GM21367 (cell line): ENCODE results near the gene GZMB.
"Not testable (repeated sequence)": the region's sequence is repeated elsewhere in the genome, so short reads cannot be mapped to it uniquely, and the experiment has no call there.

ENCODE experiments used
- ATAC-seq: cut with Tn5 transposase; IDR thresholded peaks from one replicate; pipeline ENCODE4 v1.9.1; 2021; ENCODE audit not compliant: unreplicated experiment

GZMB gene

GRCh38 chr14:24631749-24632335 is 2.1 kb downstream of the GZMB start:
- ATAC-seq, result no peak

- no peak for ATAC-seq
Observed at GRCh38 chr14:24630872-24631477, 3.0 kb downstream of the GZMB start.

GRCh38 chr14:24630087-24630871 is 3.7 kb downstream of the GZMB start:
- ATAC-seq, result no peak

GRCh38 chr14:24629521-24629920 is 4.5 kb downstream of the GZMB start:
- ATAC-seq, result no peak

GRCh38 chr14:24613747-24614146 is 20.2 kb downstream of the GZMB start:
- no peak for ATAC-seq

GRCh38 chr14:24613241-24613640 is 20.7 kb downstream of the GZMB start:
- ATAC-seq, result no peak

- no peak for ATAC-seq
Observed at GRCh38 chr14:24612196-24612595, 21.8 kb downstream of the GZMB start.

- ATAC-seq, result peak; percentile 43
Observed at GRCh38 chr14:24609655-24610344, 24.2 kb downstream of the GZMB start, which contains the start of gene GZMH. Gene GZMH (minus strand): TSS chr14:24609685. CDS start chr14:24609613, 72 bp downstream.

- no peak for ATAC-seq
Observed at GRCh38 chr14:24607635-24608514, 26.1 kb downstream of the GZMB start.

GRCh38 chr14:24607081-24607480 is 26.9 kb downstream of the GZMB start:
- ATAC-seq, result no peak

- no peak for ATAC-seq
Observed at GRCh38 chr14:24606297-24606696, 27.7 kb downstream of the GZMB start.

GRCh38 chr14:24605435-24606190 is 28.4 kb downstream of the GZMB start:
- peak; percentile 85 for ATAC-seq

- no peak for ATAC-seq
Observed at GRCh38 chr14:24597403-24597802, 36.6 kb downstream of the GZMB start.

- no peak for ATAC-seq
Observed at GRCh38 chr14:24595073-24595808, 38.7 kb downstream of the GZMB start.

- ATAC-seq, result not testable (repeated sequence)
Observed at GRCh38 chr14:24591004-24591403, 43.0 kb downstream of the GZMB start.

- ATAC-seq, result not testable (repeated sequence)
Observed at GRCh38 chr14:24584402-24584801, 49.6 kb downstream of the GZMB start.
